Activated T-helper 2 cell treated with anti-CD3 and anti-CD28 coated beads, Interferon-gamma antibody, Interleukin-2, Interleukin-4, amounts not matched to agents 10 μg/mL and 5 μg/mL and 100 μg/mL, durations not matched to agents 14 hours and 24 hours and 36 hours (primary cell): Measurements from ENCODE around the gene DPYSL4. TPM values are rescaled to one million over a fixed set of nuclear protein-coding genes. Genes with fewer than 3 reads are reported as not detected.
"Not testable (repeated sequence)": the region's sequence is repeated elsewhere in the genome, so short reads cannot be mapped to it uniquely, and the experiment has no call there.

Source experiments
- DNase-seq: peaks from one replicate; pipeline ENCODE4 v3.0.0; 2021; ENCODE audit warnings: low spot score
- H3K27ac Mint-ChIP-seq: one replicate; pipeline ENCODE4 v1.8.0; 2021; ENCODE audit warnings: mixed read lengths
- H3K27me3 Mint-ChIP-seq: one replicate; pipeline ENCODE4 v1.8.0; 2021; ENCODE audit warnings: low read depth, mixed read lengths
- H3K36me3 Mint-ChIP-seq: one replicate; pipeline ENCODE4 v1.8.0; 2021; ENCODE audit warnings: low read depth, mixed read lengths
- H3K4me1 Mint-ChIP-seq: one replicate; pipeline ENCODE4 v1.8.0; 2021; ENCODE audit warnings: low read depth, mixed read lengths
- H3K4me3 Mint-ChIP-seq: one replicate; pipeline ENCODE4 v1.8.0; 2021; ENCODE audit warnings: low read depth, mild to moderate bottlenecking, moderate library complexity, mixed read lengths
- H3K9me3 Mint-ChIP-seq: one replicate; pipeline ENCODE4 v1.8.0; 2021; ENCODE audit warnings: mixed read lengths
- intact Hi-C: fragments of 100-400 bp; cut with micrococcal nuclease; formaldehyde crosslinking; loops from one replicate; pipeline ENCODE4 v1.15.1; 2023
- total RNA-seq: library from RNA; stranded (reverse); gene quantifications from 2 replicates; pipeline ENCODE4 v1.2.3, GENCODE V29; 2022

Gene DPYSL4
- total RNA-seq, 1 donor from 2014 or later, result 17.9 TPM

DNA sequence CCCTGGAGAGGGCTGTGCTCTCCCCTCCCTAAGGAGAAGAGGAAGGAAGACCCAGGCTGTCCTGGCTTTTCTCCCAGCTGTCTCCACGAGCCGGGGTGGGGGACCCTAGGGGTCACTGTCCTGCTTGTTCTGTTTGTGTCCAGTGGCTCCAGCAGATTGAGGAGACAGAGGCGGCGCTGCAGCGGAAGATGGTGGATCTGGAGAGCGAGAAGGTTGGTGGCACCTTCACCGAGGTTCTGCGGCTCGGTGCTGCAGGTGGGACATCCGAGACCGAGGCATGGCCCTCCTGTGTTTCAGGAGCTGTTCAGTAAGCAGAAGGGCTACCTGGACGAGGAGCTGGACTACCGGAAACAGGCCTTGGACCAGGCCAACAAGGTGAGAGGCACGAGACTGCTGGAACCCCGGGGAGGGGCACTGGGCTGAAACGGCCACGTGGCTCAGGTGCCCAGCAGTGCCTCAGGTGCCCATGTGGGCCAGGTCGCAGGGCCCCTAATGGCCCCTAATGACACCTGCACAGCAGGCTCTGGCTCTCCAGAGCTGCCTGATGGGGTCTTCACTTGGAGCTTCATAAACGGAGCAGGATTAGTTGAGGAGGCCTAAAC, 33.0 kb upstream of the DPYSL4 start:
- Mint-ChIP-seq H3K36me3 (no peaks in the 10 kb centered on the region), H3K4me3 (no peak overlapping the region), H3K27ac (no peak overlapping the region), H3K4me1 (peaks cover 5% of the 10 kb centered on the region), H3K27me3 (no peaks in the 10 kb centered on the region), H3K9me3 (no peaks in the 10 kb centered on the region)
- no peak for DNase-seq
- intact Hi-C loops, result no loop called here

DNA sequence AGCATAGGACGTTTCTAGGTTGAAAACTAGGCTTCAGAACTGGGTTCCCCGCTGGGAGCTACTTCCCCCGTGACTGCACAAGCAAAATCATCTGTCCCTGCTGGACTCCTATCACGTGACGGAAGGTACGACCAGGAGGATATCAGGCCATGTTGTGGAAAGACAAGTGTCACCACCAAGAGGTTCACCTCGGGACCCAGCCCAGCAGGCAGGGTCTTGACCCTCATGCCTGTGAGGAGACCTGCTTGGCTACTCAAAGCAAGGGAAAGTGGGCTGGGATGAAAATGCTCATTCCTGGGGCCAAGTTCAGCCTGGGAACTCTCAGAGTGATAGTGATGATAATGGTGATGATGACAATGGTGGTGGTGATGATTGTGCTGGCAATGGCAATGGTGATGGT, 32.3 kb upstream of the DPYSL4 start:
- Mint-ChIP-seq H3K27me3 (no peaks in the 10 kb centered on the region), H3K36me3 (no peaks in the 10 kb centered on the region), H3K4me3 (no peak overlapping the region), H3K4me1 (peaks cover 12% of the 10 kb centered on the region), H3K9me3 (no peaks in the 10 kb centered on the region), H3K27ac (no peak overlapping the region)
- intact Hi-C loops, result no loop called here
- no peak for DNase-seq

DNA sequence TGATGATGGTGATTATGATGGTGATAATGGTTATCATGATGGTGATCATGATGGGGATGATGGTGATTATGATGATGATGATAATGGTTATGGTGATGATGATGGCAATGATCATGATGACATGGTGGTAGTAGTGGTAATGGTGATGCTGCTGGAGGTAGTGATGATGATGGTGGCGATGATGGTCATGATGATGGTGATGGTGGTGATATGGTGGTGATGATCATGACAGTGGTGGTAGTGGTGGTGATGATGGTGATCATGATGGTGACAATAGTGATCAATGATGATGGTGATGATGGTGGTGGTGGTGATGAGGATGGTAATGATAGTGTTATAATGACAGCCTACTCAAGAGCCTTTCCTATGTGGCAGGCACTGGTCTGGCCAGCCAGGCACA, 31.8 kb upstream of the DPYSL4 start:
- Mint-ChIP-seq H3K9me3 (no peaks in the 10 kb centered on the region), H3K27me3 (no peaks in the 10 kb centered on the region), H3K36me3 (no peaks in the 10 kb centered on the region), H3K27ac (no peak overlapping the region), H3K4me1 (peaks cover 13% of the 10 kb centered on the region), H3K4me3 (no peak overlapping the region)
- intact Hi-C loops, result loop anchor here (5.0 kb wide), 1 partner anchor 253 kb away; the partner anchor contains the start of gene PPP2R2D
- no peak for DNase-seq

DNA sequence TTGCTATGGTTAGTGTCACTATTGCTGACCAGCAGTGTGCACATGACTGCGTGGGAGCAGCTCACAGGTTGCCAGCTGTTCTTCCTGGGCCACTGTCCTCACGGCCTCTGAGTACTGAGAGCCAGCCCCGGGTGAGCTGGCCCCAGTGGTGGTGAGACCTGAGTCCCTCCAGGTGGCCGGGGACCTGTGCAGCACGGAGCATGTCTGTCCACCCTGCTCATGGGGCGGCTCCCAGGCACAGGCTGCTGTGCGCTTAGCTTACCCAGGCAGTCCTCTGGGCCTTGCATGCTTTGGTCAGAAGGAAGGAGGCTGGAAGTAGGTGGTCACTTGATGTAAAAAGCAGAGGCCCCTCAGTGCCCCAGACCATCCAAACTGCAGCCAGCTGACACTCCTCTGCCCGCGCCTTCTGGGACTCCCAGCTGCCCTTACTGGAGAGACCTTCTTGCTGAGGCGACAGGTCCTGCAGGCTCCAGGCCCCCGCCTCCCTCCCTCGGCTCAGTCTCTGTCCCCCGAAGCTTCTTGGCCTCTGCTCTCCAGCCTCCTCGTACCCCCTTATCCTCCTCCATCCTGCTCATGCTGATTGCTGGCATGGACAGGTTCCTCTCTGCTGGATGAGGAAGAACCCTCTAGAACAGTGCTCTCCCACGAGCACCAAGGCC, 30.9 kb upstream of the DPYSL4 start:
- Mint-ChIP-seq H3K4me1 (peaks cover 14% of the 10 kb centered on the region), H3K36me3 (no peaks in the 10 kb centered on the region), H3K9me3 (no peaks in the 10 kb centered on the region), H3K27ac (no peak overlapping the region), H3K27me3 (no peaks in the 10 kb centered on the region), H3K4me3 (no peak overlapping the region)
- intact Hi-C loops, result loop anchor here (5.0 kb wide), 1 partner anchor 254 kb away; the partner anchor contains the start of gene PPP2R2D
- no peak for DNase-seq

DNA sequence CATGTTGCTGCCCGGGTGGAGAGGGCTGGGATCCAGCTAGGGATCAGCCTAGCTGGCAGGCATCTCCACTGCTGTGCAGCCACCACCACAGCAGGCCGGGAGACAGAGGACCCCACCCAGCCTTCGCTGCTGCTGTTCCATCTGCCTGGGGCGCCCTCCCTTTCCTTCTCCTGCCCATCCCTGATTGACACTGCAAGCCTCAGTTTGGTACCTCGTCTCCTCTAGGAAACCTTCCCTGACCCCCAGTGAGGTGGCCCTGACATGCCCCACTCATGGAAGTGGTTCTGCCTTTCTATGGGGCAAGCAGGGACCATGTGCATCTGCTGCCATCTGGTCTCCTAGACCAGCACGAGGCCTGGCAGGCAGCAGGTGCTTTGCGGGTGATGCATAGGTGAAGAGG, 30.4 kb upstream of the DPYSL4 start:
- H3K27me3 Mint-ChIP-seq, result no peaks in the 10 kb centered on the region
- H3K36me3 Mint-ChIP-seq, result no peaks in the 10 kb centered on the region
- no peaks in the 10 kb centered on the region for H3K9me3 Mint-ChIP-seq
- intact Hi-C loops, result loop anchor here (5.0 kb wide), 1 partner anchor 254 kb away; the partner anchor contains the start of gene PPP2R2D
- H3K4me1 Mint-ChIP-seq, result peaks cover 15% of the 10 kb centered on the region
- H3K27ac Mint-ChIP-seq, result no peak overlapping the region
- DNase-seq, result no peak
- H3K4me3 Mint-ChIP-seq, result no peak overlapping the region

DNA sequence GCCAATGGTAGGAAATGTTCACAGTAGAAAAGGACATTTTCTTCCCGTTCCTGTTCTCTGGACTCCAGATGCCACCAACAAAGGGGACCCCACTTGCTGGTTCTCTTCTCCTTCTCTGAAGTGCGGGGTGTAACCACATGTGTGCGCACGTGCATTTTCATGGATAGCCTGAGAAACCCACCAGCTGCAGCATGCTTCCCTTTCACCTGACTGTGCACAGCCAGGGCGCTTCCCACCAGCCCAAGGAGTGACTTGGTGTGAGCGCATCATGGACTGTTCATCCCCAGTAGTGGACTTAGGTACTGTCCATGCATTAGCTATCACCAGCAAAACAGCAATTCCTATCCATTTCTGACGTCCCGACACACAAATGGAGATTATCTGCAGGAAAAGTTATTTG, 29.6 kb upstream of the DPYSL4 start:
- intact Hi-C loops, result loop anchor here (5.0 kb wide), 1 partner anchor 255 kb away; the partner anchor contains the start of gene PPP2R2D
- no peak for DNase-seq
- no peaks in the 10 kb centered on the region for H3K36me3 Mint-ChIP-seq
- H3K27ac Mint-ChIP-seq, result no peak overlapping the region
- no peaks in the 10 kb centered on the region for H3K27me3 Mint-ChIP-seq
- H3K4me3 Mint-ChIP-seq, result no peak overlapping the region
- peaks cover 19% of the 10 kb centered on the region for H3K4me1 Mint-ChIP-seq
- H3K9me3 Mint-ChIP-seq, result no peaks in the 10 kb centered on the region

DNA sequence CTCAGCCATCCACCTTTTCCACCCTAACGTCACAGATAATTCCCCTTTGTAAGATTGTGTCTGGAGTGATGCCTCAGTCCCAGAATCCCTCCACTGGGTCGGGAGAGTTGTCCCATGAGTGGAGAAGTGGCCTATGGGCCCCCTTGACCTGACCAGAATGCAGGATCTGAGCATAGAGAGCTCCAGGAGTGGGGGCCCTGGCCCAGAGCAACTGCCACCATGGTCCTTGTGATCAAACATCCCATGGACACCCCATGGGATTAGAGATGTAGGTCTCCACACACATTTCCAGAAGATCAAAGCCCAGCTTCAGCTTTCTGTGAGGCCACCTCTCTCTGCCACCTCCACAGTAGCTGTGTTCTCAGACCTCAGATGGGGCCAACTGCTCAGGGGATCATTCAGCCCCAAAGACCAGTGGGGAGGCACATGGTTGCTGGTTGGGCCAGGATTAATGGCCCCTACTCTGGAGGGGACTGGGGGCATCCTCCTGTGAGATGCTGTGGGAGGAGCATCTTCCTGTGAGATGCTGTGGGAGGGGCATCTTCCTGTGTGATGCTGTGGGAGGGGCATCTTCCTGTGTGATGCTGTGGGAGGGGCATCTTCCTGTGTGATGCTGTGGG, 28.5 kb upstream of the DPYSL4 start:
- Mint-ChIP-seq H3K4me3 (no peak overlapping the region), H3K9me3 (no peaks in the 10 kb centered on the region), H3K36me3 (no peaks in the 10 kb centered on the region), H3K27ac (peak overlapping the region; percentile 65), H3K27me3 (no peaks in the 10 kb centered on the region), H3K4me1 (peaks cover 29% of the 10 kb centered on the region)
- intact Hi-C loops, result loop anchor here (1.0 to 5.0 kb wide), 2 partner anchors 256 to 379 kb away; partner anchors contain the start of genes INPP5A and PPP2R2D
- DNase-seq, result peak; percentile 52

DNA sequence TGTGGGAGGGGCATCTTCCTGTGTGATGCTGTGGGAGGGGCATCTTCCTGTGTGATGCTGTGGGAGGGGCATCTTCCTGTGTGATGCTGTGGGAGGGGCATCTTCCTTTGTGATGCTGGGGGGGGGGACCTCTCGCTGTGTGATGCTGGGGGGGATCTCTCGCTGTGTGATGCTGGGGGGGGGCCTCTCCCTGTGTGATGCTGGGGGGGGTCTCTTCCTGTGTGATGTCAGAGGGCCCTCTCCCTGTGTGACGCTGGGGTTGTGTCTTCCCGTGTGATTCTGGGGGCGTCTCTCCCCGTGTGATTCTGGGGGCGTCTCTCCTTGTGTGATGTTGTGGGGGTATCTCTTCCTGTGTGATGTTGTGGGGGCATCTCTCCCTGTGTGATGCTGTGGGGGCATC, 27.9 kb upstream of the DPYSL4 start:
- peak; percentile 42 for DNase-seq
- Mint-ChIP-seq H3K4me3 (peak overlapping the region; percentile 55), H3K9me3 (no peaks in the 10 kb centered on the region), H3K27me3 (no peaks in the 10 kb centered on the region), H3K27ac (peak overlapping the region; percentile 86), H3K36me3 (no peaks in the 10 kb centered on the region), H3K4me1 (peaks cover 34% of the 10 kb centered on the region)
- intact Hi-C loops, result loop anchor here (1.0 to 5.0 kb wide), 2 partner anchors 257 to 378 kb away; partner anchors contain the start of genes INPP5A and PPP2R2D

DNA sequence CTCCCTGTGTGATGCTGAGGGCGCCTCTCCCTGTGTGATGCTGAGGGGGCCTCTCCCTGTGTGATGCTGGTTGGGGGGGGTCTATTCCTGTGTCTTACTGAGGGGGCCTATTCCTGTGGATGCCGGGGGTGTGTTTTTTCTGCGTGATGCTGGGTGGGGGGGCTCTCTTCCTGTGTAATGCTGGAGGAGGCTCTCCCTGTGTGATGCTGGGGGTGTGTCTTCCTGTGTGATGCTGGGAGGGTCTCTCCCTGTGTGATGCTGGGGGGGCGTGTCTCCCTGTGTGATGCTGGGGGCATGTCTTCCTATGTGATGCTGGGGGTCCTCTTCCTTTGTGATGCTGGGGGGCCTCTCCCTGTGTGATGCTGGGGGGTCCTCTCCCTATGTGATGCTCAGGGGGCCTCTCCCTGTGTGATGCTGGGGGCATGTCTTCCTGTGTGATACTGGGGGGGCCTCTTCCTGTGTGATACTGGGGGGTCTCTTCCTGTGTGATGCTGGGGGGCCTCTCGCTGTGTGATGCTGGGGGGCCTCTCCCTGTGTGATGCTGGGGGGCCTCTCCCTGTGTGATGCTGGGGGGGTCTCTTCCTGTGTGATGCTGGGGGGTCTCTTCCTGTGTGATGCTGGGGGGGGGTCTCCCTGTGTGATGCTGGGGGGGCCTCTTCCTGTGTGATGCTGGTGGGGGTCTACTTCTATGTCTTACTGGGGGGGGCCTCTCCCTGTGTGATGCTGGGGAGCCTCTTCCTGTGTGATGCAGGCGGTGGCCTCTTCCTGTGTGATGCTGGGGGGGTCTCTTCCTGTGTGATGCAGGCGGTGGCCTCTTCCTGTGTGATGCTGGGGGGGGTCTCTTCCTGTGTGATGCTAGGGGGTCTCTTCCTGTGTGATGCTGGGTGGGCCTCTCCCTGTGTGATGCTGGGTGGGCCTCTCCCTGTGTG, 27.2 kb upstream of the DPYSL4 start:
- not testable (repeated sequence) for H3K36me3 Mint-ChIP-seq, H3K9me3 Mint-ChIP-seq, H3K27me3 Mint-ChIP-seq
- peak overlapping the region; percentile 86 for H3K27ac Mint-ChIP-seq
- intact Hi-C loops, result loop anchor here (5.0 kb wide), 2 partner anchors 257 to 288 kb away; partner anchors contain the start of gene PPP2R2D
- DNase-seq, result peak; percentile 65
- H3K4me1 Mint-ChIP-seq, result peaks cover 38% of the 10 kb centered on the region
- peak overlapping the region; percentile 55 for H3K4me3 Mint-ChIP-seq

DNA sequence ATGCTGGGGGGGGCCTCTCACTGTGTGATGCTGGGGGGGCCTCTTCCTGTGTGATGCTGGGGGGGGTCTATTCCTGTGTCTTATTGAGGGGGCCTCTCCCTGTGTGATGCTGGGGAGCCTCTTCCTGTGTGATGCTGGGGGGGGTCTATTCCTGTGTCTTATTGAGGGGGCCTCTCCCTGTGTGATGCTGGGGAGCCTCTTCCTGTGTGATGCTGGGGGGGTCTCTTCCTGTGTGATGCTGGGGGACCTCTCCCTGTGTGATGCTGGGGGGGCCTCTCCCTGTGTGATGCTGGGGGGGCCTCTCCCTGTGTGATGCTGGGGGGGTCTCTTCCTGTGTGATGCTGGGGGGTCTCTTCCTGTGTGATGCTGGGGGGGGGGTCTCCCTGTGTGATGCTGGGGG, 26.5 kb upstream of the DPYSL4 start:
- H3K36me3 Mint-ChIP-seq, H3K9me3 Mint-ChIP-seq, DNase-seq, H3K27me3 Mint-ChIP-seq, H3K4me3 Mint-ChIP-seq: not testable (repeated sequence)
- Mint-ChIP-seq H3K4me1 (peaks cover 38% of the 10 kb centered on the region), H3K27ac (peak overlapping the region; percentile 86)
- intact Hi-C loops, result loop anchor here (5.0 kb wide), 1 partner anchor 287 kb away; no protein-coding TSS in a partner anchor

DNA sequence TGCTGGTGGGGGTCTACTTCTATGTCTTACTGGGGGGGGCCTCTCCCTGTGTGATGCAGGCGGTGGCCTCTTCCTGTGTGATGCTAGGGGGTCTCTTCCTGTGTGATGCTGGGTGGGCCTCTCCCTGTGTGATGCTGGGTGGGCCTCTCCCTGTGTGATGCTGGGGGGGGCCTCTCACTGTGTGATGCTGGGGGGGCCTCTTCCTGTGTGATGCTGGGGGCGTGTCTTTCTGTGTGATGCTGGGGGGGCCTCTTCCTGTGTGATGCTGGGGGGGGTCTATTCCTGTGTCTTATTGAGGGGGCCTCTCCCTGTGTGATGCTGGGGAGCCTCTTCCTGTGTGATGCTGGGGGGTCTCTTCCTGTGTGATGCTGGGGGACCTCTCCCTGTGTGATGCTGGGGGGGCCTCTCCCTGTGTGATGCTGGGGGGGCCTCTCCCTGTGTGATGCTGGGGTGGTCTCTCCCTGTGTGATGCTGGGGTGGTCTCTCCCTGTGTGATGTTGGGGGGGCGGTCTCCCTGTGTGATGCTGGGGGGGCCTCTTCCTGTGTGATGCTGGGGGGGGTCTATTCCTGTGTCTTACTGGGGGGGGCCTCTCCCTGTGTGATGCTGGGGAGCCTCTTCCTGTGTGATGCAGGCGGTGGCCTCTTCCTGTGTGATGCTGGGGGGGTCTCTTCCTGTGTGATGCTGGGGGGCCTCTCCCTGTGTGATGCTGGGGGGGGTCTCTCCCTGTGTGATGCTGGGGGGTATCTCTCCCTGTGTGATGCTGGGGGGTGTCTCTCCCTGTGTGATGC, 25.7 kb upstream of the DPYSL4 start:
- intact Hi-C loops, result loop anchor here (5.0 kb wide), 1 partner anchor 286 kb away; no protein-coding TSS in a partner anchor
- Mint-ChIP-seq H3K27ac (peak overlapping the region; percentile 82), H3K4me3 (peak overlapping the region; percentile 13), H3K4me1 (peaks cover 38% of the 10 kb centered on the region)
- DNase-seq, H3K27me3 Mint-ChIP-seq, H3K9me3 Mint-ChIP-seq, H3K36me3 Mint-ChIP-seq: not testable (repeated sequence)
